SK-N-SH (cell line): ENCODE measurements around the gene ATP8A2. TPM values are rescaled to one million over a fixed set of nuclear protein-coding genes. Genes with fewer than 3 reads are reported as not detected.
"Not testable (repeated sequence)": the region's sequence is repeated elsewhere in the genome, so short reads cannot be mapped to it uniquely, and the experiment has no call there.

Experiments used
- CTCF ChIA-PET: fragments of 300-600, 350-600 bp; formaldehyde crosslinking; extraction: SDS; loops from one replicate; lab custom pipeline; 2021; lab: Yijun Ruan, JAX
- POLR2A ChIA-PET: fragments of 350-600 bp; sonication (Branson Sonifier 250); formaldehyde crosslinking; extraction: SDS; loops from one replicate; lab custom pipeline; 2020; ENCODE audit warnings: antibody characterized with exemption, inconsistent platforms; lab: Yijun Ruan, JAX
- DNase-seq: peaks from one replicate; pipeline ENCODE4 v3.0.0; 2012
- H2AFZ ChIP-seq: fragments of 200-600 bp; sonication (generic); 2 replicates; pipeline ENCODE4 v1.8.1; 2016; ENCODE audit warnings: antibody characterized with exemption, mild to moderate bottlenecking, low read depth
- H3F3A ChIP-seq: fragments of 200-600 bp; sonication (generic); replicated peaks from 2 replicates; pipeline ENCODE3; 2016; ENCODE audit warnings: antibody characterized with exemption, mild to moderate bottlenecking; ENCODE audit not compliant: insufficient read depth
- H3K27ac ChIP-seq, 2 experiments: fragments of 200-500 bp in 1 of 2; fragments of 200-600 bp in 1 of 2; sonication (Bioruptor generic) in 1 of 2; sonication (generic), shearing (Covaris generic) in 1 of 2; 2 replicates each; pipeline versions ENCODE4 v1.5.1 to v1.6.1; 2014 to 2016; ENCODE audit warnings: low read depth in 2 of 2, inconsistent platforms in 1 of 2, low read length in 1 of 2, mild to moderate bottlenecking in 1 of 2, mixed read lengths in 1 of 2
- H3K27me3 ChIP-seq: fragments of 200-600 bp; sonication (generic), shearing (Covaris generic); 2 replicates; pipeline ENCODE4 v1.6.1; 2016; ENCODE audit warnings: mixed run types; ENCODE audit not compliant: insufficient read depth
- H3K36me3 ChIP-seq, 2 experiments: fragments of 200-500 bp in 1 of 2; fragments of 200-600 bp in 1 of 2; sonication (Bioruptor generic) in 1 of 2; sonication (generic) in 1 of 2; replicated peaks in 1 of 2; 2 replicates each; pipeline versions ENCODE3 to v1.5.1; 2014 to 2016; ENCODE audit warnings: low read length in 1 of 2, mild to moderate bottlenecking in 1 of 2; ENCODE audit not compliant: insufficient read depth in 2 of 2, control insufficient read depth in 1 of 2
- H3K4me1 ChIP-seq, 2 experiments: fragments of 200-500 bp in 1 of 2; fragments of 200-600 bp in 1 of 2; sonication (Bioruptor generic) in 1 of 2; sonication (generic), shearing (Covaris generic) in 1 of 2; 2 replicates each; pipeline versions ENCODE4 v1.5.1 to v1.6.1; 2014 to 2016; ENCODE audit warnings: low read depth in 1 of 2, low read length in 1 of 2, mixed run types in 1 of 2; ENCODE audit not compliant: insufficient read depth in 2 of 2, control insufficient read depth in 1 of 2
- H3K4me2 ChIP-seq: fragments of 200-600 bp; sonication (generic), shearing (Covaris generic); 2 replicates; pipeline ENCODE4 v1.6.1; 2017; ENCODE audit warnings: mixed run types
- H3K4me3 ChIP-seq, 2 experiments: fragments of 200-500 bp in 1 of 2; fragments of 200-600 bp in 1 of 2; sonication (Bioruptor generic) in 1 of 2; sonication (generic), shearing (Covaris generic) in 1 of 2; 2 replicates each; pipeline versions ENCODE4 v1.5.1 to v1.8.1; 2014 to 2016; ENCODE audit warnings: low read depth in 2 of 2, inconsistent platforms in 1 of 2, low read length in 1 of 2, mild to moderate bottlenecking in 1 of 2, mixed read lengths in 1 of 2, moderate library complexity in 1 of 2
- H3K79me2 ChIP-seq: fragments of 200-600 bp; sonication (generic); 2 replicates; pipeline ENCODE4 v1.8.1; 2017; ENCODE audit warnings: mild to moderate bottlenecking; ENCODE audit not compliant: insufficient read depth
- H3K9ac ChIP-seq: fragments of 200-600 bp; sonication (generic); 2 replicates; pipeline ENCODE4 v1.6.1; 2017; ENCODE audit warnings: mixed run types
- H3K9me2 ChIP-seq: fragments of 200-600 bp; sonication (generic); 2 replicates; pipeline ENCODE4 v1.6.1; 2017; ENCODE audit warnings: mixed run types
- H3K9me3 ChIP-seq: fragments of 200-600 bp; sonication (generic); 2 replicates; pipeline ENCODE4 v1.6.1; 2017; ENCODE audit warnings: mixed run types, mild to moderate bottlenecking, moderate library complexity
- H4K20me1 ChIP-seq: fragments of 200-600 bp; sonication (generic); 2 replicates; pipeline ENCODE4 v1.6.1; 2017; ENCODE audit warnings: mild to moderate bottlenecking, mixed run types; ENCODE audit not compliant: insufficient read depth
- FOSL2 ChIP-seq: IDR thresholded peaks from 2 replicates; pipeline ENCODE4 v1.4.0; 2012; ENCODE audit warnings: low read depth, mild to moderate bottlenecking, moderate library complexity, borderline replicate concordance
- FOXJ3 ChIP-seq: sonication (generic); formaldehyde crosslinking; IDR thresholded peaks from 2 replicates; pipeline ENCODE4 v1.5.1; 2020; ENCODE audit warnings: mild to moderate bottlenecking, missing genetic modification reagents
- FOXM1 ChIP-seq: IDR thresholded peaks from 2 replicates; pipeline ENCODE4 v1.4.0; 2012; ENCODE audit warnings: low read depth, mild to moderate bottlenecking
- GABPA ChIP-seq: IDR thresholded peaks from 2 replicates; pipeline ENCODE4 v1.4.0; 2012; ENCODE audit warnings: low read depth, mild to moderate bottlenecking
- GATA2 ChIP-seq: sonication (generic); formaldehyde crosslinking; IDR thresholded peaks from 2 replicates; pipeline ENCODE4 v1.5.0; 2020; ENCODE audit warnings: mild to moderate bottlenecking, missing genetic modification reagents
- JUND ChIP-seq: IDR thresholded peaks from 2 replicates; pipeline ENCODE4 v1.4.0; 2012
- MAX ChIP-seq: IDR thresholded peaks from 2 replicates; pipeline ENCODE4 v1.4.0; 2012; ENCODE audit warnings: low read depth
- RFX5 ChIP-seq: IDR thresholded peaks from 2 replicates; pipeline ENCODE4 v1.6.1; 2012; ENCODE audit warnings: mild to moderate bottlenecking, improper control_type of control experiment, low read length
- SIN3A ChIP-seq: IDR thresholded peaks from 2 replicates; pipeline ENCODE4 v1.6.1; 2012; ENCODE audit warnings: low read depth, mild to moderate bottlenecking, low read length, moderate library complexity, borderline replicate concordance
- SMC3 ChIP-seq: IDR thresholded peaks from 2 replicates; pipeline ENCODE4 v1.6.1; 2012; ENCODE audit warnings: low read depth, low read length, improper control_type of control experiment
- TCF12 ChIP-seq: IDR thresholded peaks from 2 replicates; pipeline ENCODE4 v1.4.0; 2012
- WGBS: methylation state at CpG from one replicate; pipeline ENCODE4 v1.1.6; 2017; ENCODE audit warnings: low lambda C conversion rate; 5-methylcytosine and 5-hydroxymethylcytosine counted together
- polyA plus RNA-seq, 3 experiments: library from polyadenylated mRNA; depleted of rRNA; stranded (reverse); fragments of >200 nt; gene quantifications; 2 replicates each; pipeline ENCODE4 v1.2.3, GENCODE V29; 2012
- TF ChIP-seq, protein P1 (sequence below): IDR thresholded peaks from 2 replicates; pipeline ENCODE4 v1.4.0; 2012; ENCODE audit warnings: low read depth, borderline replicate concordance
- TF ChIP-seq, protein P2 (sequence below): fragments of 200-600 bp; sonication (generic); IDR thresholded peaks from 2 replicates; pipeline ENCODE4 v1.6.1; 2017; ENCODE audit warnings: antibody characterized with exemption, mild to moderate bottlenecking, moderate library complexity
- TF ChIP-seq, protein P3 (sequence below): fragments of 150-350 bp; IDR thresholded peaks from 2 replicates; pipeline ENCODE4 v1.6.1; 2017; ENCODE audit warnings: antibody characterized with exemption, low read length, low read depth, borderline replicate concordance

The ATP8A2 gene
- polyA plus RNA-seq, 1 of the 3 experiments (the other 2 are of a cell fraction) = 0.02 TPM

DNA sequence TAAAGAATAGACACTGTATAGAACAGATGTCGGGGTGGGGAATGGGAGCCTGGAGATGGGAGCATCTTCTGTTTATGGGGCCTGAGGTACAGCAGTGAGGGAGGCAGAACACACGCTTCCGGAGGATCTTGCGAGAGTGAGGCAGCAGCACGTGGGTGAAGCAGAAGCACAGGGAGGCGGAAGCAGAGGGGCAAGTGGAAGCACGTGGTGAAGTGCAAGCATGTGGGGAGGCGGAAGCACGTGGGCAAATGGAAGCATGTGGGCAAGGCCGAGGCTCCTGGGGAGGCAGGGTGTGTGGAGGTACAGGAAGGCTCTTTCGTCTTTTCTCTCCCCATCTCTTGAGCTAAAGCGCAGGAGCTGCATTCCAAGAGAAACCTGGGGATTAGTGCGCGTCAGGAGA is 198.4 kb downstream of the ATP8A2 start (continued):
- TF ChIP-seq, protein P1, sequence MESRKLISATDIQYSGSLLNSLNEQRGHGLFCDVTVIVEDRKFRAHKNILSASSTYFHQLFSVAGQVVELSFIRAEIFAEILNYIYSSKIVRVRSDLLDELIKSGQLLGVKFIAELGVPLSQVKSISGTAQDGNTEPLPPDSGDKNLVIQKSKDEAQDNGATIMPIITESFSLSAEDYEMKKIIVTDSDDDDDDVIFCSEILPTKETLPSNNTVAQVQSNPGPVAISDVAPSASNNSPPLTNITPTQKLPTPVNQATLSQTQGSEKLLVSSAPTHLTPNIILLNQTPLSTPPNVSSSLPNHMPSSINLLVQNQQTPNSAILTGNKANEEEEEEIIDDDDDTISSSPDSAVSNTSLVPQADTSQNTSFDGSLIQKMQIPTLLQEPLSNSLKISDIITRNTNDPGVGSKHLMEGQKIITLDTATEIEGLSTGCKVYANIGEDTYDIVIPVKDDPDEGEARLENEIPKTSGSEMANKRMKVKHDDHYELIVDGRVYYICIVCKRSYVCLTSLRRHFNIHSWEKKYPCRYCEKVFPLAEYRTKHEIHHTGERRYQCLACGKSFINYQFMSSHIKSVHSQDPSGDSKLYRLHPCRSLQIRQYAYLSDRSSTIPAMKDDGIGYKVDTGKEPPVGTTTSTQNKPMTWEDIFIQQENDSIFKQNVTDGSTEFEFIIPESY = no peak
- TF ChIP-seq, all 33 proteins: peak for 0

- no peaks in the 10 kb centered on the region for H3K36me3 ChIP-seq
- no peaks in the 10 kb centered on the region for H4K20me1 ChIP-seq
- WGBS = 43% methylated on average over 2 of the region's 2 CpGs
- H2AFZ ChIP-seq = no peak overlapping the region
- no peaks in the 10 kb centered on the region for H3F3A ChIP-seq
- no peak overlapping the region for H3K4me3 ChIP-seq
- DNase-seq = no peak
- H3K4me2 ChIP-seq = no peak overlapping the region
- POLR2A ChIA-PET = no interaction called here
- H3K27ac ChIP-seq = no peak overlapping the region
- no peaks in the 10 kb centered on the region for H3K27me3 ChIP-seq
- CTCF ChIA-PET = interaction anchor here (0.8 to 1.2 kb wide), 3 partner anchors 26 to 471 kb away, joined by 3 read pairs; no protein-coding TSS in a partner anchor
- H3K9me2 ChIP-seq = no peaks in the 10 kb centered on the region
- H3K4me1 ChIP-seq = no peaks in the 10 kb centered on the region
- H3K79me2 ChIP-seq = no peaks in the 10 kb centered on the region
- no peak overlapping the region for H3K9ac ChIP-seq
- TF ChIP-seq JUND = no peak
- no peak for TF ChIP-seq SIN3A
- TF ChIP-seq TCF12 = no peak
- TF ChIP-seq, protein P2, sequence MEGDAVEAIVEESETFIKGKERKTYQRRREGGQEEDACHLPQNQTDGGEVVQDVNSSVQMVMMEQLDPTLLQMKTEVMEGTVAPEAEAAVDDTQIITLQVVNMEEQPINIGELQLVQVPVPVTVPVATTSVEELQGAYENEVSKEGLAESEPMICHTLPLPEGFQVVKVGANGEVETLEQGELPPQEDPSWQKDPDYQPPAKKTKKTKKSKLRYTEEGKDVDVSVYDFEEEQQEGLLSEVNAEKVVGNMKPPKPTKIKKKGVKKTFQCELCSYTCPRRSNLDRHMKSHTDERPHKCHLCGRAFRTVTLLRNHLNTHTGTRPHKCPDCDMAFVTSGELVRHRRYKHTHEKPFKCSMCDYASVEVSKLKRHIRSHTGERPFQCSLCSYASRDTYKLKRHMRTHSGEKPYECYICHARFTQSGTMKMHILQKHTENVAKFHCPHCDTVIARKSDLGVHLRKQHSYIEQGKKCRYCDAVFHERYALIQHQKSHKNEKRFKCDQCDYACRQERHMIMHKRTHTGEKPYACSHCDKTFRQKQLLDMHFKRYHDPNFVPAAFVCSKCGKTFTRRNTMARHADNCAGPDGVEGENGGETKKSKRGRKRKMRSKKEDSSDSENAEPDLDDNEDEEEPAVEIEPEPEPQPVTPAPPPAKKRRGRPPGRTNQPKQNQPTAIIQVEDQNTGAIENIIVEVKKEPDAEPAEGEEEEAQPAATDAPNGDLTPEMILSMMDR = no peak
- no peak for TF ChIP-seq SMC3
- TF ChIP-seq FOSL2 = no peak
- TF ChIP-seq, protein P3, sequence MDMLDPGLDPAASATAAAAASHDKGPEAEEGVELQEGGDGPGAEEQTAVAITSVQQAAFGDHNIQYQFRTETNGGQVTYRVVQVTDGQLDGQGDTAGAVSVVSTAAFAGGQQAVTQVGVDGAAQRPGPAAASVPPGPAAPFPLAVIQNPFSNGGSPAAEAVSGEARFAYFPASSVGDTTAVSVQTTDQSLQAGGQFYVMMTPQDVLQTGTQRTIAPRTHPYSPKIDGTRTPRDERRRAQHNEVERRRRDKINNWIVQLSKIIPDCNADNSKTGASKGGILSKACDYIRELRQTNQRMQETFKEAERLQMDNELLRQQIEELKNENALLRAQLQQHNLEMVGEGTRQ = no peak
- TF ChIP-seq FOXM1 = no peak
- TF ChIP-seq FOXJ3 (CRISPR knock-in tag) = no peak
- no peak for TF ChIP-seq GABPA
- TF ChIP-seq GATA2 = no peak
- no peak for TF ChIP-seq MAX
- no peak for TF ChIP-seq RFX5
- no peaks in the 10 kb centered on the region for H3K9me3 ChIP-seq
Observed at GRCh38 chr13:25571237-25571636, 199.5 kb downstream of the ATP8A2 start.

GRCh38 chr13:25572171-25572570 is 200.4 kb downstream of the ATP8A2 start:
- H3K4me2 ChIP-seq, H3K4me1 ChIP-seq, H3K9me2 ChIP-seq, H3K79me2 ChIP-seq, DNase-seq, H3K9me3 ChIP-seq, H3K9ac ChIP-seq, H3K27me3 ChIP-seq, H3K36me3 ChIP-seq, H3F3A ChIP-seq, H2AFZ ChIP-seq, H3K27ac ChIP-seq, H4K20me1 ChIP-seq, POLR2A ChIA-PET, H3K4me3 ChIP-seq: not testable (repeated sequence)
- CTCF ChIA-PET = interaction anchor here (0.8 to 1.2 kb wide), 3 partner anchors 27 to 470 kb away, joined by 3 read pairs; no protein-coding TSS in a partner anchor
- 23% methylated on average over 8 of the region's 8 CpGs for WGBS
